GM12878 (cell line): ENCODE data around the gene ATG5.

ENCODE experiments used
- CHD4 ChIP-seq: fragments of 200-600 bp; sonication (generic); IDR thresholded peaks from 2 replicates; pipeline ENCODE4 v1.6.1; 2016; ENCODE audit warnings: mild to moderate bottlenecking
- GABPA ChIP-seq: IDR thresholded peaks from 2 replicates; pipeline ENCODE4 v1.6.1; 2014; ENCODE audit warnings: antibody characterized with exemption, low read depth, mild to moderate bottlenecking, inconsistent platforms
- IRF3 ChIP-seq: fragments of 450-650 bp; IDR thresholded peaks from 2 replicates; pipeline ENCODE4 v1.6.1; 2014; ENCODE audit warnings: mild to moderate bottlenecking
- JUNB ChIP-seq: IDR thresholded peaks from 2 replicates; pipeline ENCODE4 v1.6.1; 2016; ENCODE audit warnings: antibody characterized with exemption, mild to moderate bottlenecking
- MXI1 ChIP-seq: fragments of 150-350 bp; IDR thresholded peaks from 2 replicates; pipeline ENCODE4 v1.6.1; 2011; ENCODE audit warnings: low read depth, mild to moderate bottlenecking, inconsistent platforms, low read length, improper control_type of control experiment
- RBBP5 ChIP-seq: fragments of 200-600 bp; sonication (generic); conservative IDR thresholded peaks from 2 replicates; pipeline ENCODE4 v1.6.1; 2016
- SIX5 ChIP-seq: IDR thresholded peaks from 2 replicates; pipeline ENCODE4 v1.6.1; 2011; ENCODE audit warnings: mild to moderate bottlenecking, low read depth, low read length, moderate library complexity; ENCODE audit not compliant: severe bottlenecking
- SMAD1 ChIP-seq: fragments of 450-650 bp; IDR thresholded peaks from 2 replicates; pipeline ENCODE4 v1.6.1; 2018; ENCODE audit warnings: mild to moderate bottlenecking, low read depth; ENCODE audit not compliant: partially characterized antibody
- STAT1 ChIP-seq: fragments of 450-650 bp; conservative IDR thresholded peaks from 2 replicates; pipeline ENCODE4 v1.6.1; 2014; ENCODE audit warnings: antibody characterized with exemption, mild to moderate bottlenecking
- ZSCAN29 ChIP-seq: fragments of 450-650 bp; IDR thresholded peaks from 2 replicates; pipeline ENCODE4 v1.6.1; 2017; ENCODE audit warnings: mild to moderate bottlenecking, moderate library complexity
- TF ChIP-seq, protein P1 (sequence below): IDR thresholded peaks from 2 replicates; pipeline ENCODE4 v1.6.1; 2012; ENCODE audit warnings: low read depth, low read length, improper control_type of control experiment
- TF ChIP-seq, protein P2 (sequence below), 3 experiments: IDR thresholded peaks in 2 of 3; conservative IDR thresholded peaks in 1 of 3; 2 replicates each; pipeline ENCODE4 v1.5.1; 2011; ENCODE audit warnings: low read depth in 3 of 3, low read length in 3 of 3, mild to moderate bottlenecking in 3 of 3, control low read depth in 2 of 3, moderate library complexity in 2 of 3, inconsistent platforms in 1 of 3, mixed read lengths in 1 of 3; ENCODE audit not compliant: control insufficient read depth in 2 of 3, insufficient read depth in 1 of 3; ENCODE audit errors: extremely low read depth in 1 of 3

- TF ChIP-seq, protein P1, sequence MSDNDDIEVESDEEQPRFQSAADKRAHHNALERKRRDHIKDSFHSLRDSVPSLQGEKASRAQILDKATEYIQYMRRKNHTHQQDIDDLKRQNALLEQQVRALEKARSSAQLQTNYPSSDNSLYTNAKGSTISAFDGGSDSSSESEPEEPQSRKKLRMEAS: no peak
- TF ChIP-seq ZSCAN29 (no peak), RBBP5 (no peak), SIX5 (no peak), CHD4 (no peak), IRF3 (no peak), SMAD1 (no peak), GABPA (no peak), MXI1 (no peak), STAT1 (no peak), JUNB (no peak)
- TF ChIP-seq, protein P2, sequence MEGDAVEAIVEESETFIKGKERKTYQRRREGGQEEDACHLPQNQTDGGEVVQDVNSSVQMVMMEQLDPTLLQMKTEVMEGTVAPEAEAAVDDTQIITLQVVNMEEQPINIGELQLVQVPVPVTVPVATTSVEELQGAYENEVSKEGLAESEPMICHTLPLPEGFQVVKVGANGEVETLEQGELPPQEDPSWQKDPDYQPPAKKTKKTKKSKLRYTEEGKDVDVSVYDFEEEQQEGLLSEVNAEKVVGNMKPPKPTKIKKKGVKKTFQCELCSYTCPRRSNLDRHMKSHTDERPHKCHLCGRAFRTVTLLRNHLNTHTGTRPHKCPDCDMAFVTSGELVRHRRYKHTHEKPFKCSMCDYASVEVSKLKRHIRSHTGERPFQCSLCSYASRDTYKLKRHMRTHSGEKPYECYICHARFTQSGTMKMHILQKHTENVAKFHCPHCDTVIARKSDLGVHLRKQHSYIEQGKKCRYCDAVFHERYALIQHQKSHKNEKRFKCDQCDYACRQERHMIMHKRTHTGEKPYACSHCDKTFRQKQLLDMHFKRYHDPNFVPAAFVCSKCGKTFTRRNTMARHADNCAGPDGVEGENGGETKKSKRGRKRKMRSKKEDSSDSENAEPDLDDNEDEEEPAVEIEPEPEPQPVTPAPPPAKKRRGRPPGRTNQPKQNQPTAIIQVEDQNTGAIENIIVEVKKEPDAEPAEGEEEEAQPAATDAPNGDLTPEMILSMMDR (IDR thresholded peaks at IDR 0.05 in 2 of 3, conservative IDR thresholded peaks at IDR 0.05 in 1 of 3; ENCODE audit: control insufficient read depth in 2 of 3, extremely low read depth in 1 of 3, insufficient read depth in 1 of 3, low read depth in 3 of 3, low read length in 3 of 3): no peak
These were observed 168.7 kb downstream of the ATG5 start for GRCh38 chr6:106156863-106157262.
